WTC11 (cell line): Measurements from ENCODE around the gene GALNTL6.

Experiments
- ATF1 ChIP-seq: sonication (generic); formaldehyde crosslinking; IDR thresholded peaks from 2 replicates; pipeline ENCODE4 v1.8.1; 2023; ENCODE audit warnings: mild to moderate bottlenecking, moderate library complexity, missing genetic modification reagents
- ESRRA ChIP-seq: sonication (generic); formaldehyde crosslinking; IDR thresholded peaks from 2 replicates; pipeline ENCODE4 v1.8.1; 2022; ENCODE audit warnings: mild to moderate bottlenecking, missing genetic modification reagents, borderline replicate concordance
- ETV6 ChIP-seq: sonication (generic); formaldehyde crosslinking; IDR thresholded peaks from 2 replicates; pipeline ENCODE4 v1.8.1; 2022; ENCODE audit warnings: mild to moderate bottlenecking, missing genetic modification reagents
- FOXJ3 ChIP-seq: sonication (generic); formaldehyde crosslinking; IDR thresholded peaks from 2 replicates; pipeline ENCODE4 v1.9.0; 2021; ENCODE audit warnings: missing genetic modification reagents, mild to moderate bottlenecking, borderline replicate concordance
- IRF2 ChIP-seq: sonication (generic); formaldehyde crosslinking; IDR thresholded peaks from 2 replicates; pipeline ENCODE4 v1.8.0; 2022; ENCODE audit warnings: low read depth, missing genetic modification reagents, borderline replicate concordance
- TCF7 ChIP-seq: sonication (generic); formaldehyde crosslinking; IDR thresholded peaks from 2 replicates; pipeline ENCODE4 v1.8.0; 2022; ENCODE audit warnings: mild to moderate bottlenecking, low read depth, missing genetic modification reagents, moderate library complexity
- ZNF423 ChIP-seq: fragments of 250-450 bp; sonication (Bioruptor Pico); IDR thresholded peaks from 2 replicates; pipeline ENCODE4 v2.1.2; 2022; ENCODE audit warnings: mild to moderate bottlenecking, moderate library complexity
- TF ChIP-seq, protein P1 (sequence below): fragments of 200-600 bp; IDR thresholded peaks from 2 replicates; pipeline ENCODE4 v1.8.0; 2022; ENCODE audit warnings: antibody characterized with exemption
- TF ChIP-seq, protein P2 (sequence below): sonication (generic); formaldehyde crosslinking; IDR thresholded peaks from 2 replicates; pipeline ENCODE4 v1.8.1; 2023; ENCODE audit warnings: mild to moderate bottlenecking, missing genetic modification reagents, moderate library complexity
- TF ChIP-seq, protein P3 (sequence below): sonication (generic); formaldehyde crosslinking; IDR thresholded peaks from 2 replicates; pipeline ENCODE4 v1.8.0; 2022; ENCODE audit warnings: missing genetic modification reagents
- TF ChIP-seq, protein P4 (sequence below): sonication (generic); formaldehyde crosslinking; IDR thresholded peaks from 2 replicates; pipeline ENCODE4 v1.8.0; 2023; ENCODE audit warnings: missing genetic modification reagents, mild to moderate bottlenecking, borderline replicate concordance
- TF ChIP-seq, protein P5 (sequence below): sonication (generic); formaldehyde crosslinking; IDR thresholded peaks from 2 replicates; pipeline ENCODE4 v1.8.1; 2022; ENCODE audit warnings: mild to moderate bottlenecking, moderate library complexity, missing genetic modification reagents
- TF ChIP-seq, protein P6 (sequence below): sonication (generic); formaldehyde crosslinking; conservative IDR thresholded peaks from 2 replicates; pipeline ENCODE4 v1.8.1; 2022; ENCODE audit warnings: mild to moderate bottlenecking, missing genetic modification reagents

DNA sequence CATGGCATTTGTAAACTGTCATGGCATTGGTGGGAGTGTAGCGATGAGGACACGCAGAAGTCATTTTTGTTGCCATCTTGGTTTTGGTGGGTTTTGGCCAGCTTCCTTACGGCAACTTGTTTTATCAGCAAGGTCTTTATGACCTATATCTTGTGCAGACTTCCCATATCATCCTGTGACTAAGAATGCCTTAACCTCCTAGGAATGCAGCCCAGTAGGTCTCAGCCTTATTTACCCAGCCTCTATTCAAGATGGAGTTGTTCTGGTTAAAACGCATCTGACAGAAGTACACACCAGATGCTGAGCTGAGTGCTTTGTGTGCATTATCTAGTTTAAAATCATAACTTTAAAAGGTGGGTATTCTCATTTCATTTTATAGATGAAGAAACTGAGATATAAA is 1086.7 kb downstream of the GALNTL6 start:
- TF ChIP-seq, protein P1, sequence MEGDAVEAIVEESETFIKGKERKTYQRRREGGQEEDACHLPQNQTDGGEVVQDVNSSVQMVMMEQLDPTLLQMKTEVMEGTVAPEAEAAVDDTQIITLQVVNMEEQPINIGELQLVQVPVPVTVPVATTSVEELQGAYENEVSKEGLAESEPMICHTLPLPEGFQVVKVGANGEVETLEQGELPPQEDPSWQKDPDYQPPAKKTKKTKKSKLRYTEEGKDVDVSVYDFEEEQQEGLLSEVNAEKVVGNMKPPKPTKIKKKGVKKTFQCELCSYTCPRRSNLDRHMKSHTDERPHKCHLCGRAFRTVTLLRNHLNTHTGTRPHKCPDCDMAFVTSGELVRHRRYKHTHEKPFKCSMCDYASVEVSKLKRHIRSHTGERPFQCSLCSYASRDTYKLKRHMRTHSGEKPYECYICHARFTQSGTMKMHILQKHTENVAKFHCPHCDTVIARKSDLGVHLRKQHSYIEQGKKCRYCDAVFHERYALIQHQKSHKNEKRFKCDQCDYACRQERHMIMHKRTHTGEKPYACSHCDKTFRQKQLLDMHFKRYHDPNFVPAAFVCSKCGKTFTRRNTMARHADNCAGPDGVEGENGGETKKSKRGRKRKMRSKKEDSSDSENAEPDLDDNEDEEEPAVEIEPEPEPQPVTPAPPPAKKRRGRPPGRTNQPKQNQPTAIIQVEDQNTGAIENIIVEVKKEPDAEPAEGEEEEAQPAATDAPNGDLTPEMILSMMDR, result no peak
- no peak for TF ChIP-seq IRF2 (CRISPR knock-in tag)
- no peak for TF ChIP-seq ESRRA (CRISPR knock-in tag)
- no peak for TF ChIP-seq ETV6 (CRISPR knock-in tag)
- no peak for TF ChIP-seq TCF7 (CRISPR knock-in tag)
- TF ChIP-seq, protein P2, sequence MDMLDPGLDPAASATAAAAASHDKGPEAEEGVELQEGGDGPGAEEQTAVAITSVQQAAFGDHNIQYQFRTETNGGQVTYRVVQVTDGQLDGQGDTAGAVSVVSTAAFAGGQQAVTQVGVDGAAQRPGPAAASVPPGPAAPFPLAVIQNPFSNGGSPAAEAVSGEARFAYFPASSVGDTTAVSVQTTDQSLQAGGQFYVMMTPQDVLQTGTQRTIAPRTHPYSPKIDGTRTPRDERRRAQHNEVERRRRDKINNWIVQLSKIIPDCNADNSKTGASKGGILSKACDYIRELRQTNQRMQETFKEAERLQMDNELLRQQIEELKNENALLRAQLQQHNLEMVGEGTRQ (CRISPR knock-in tag), result no peak
- TF ChIP-seq, protein P3, sequence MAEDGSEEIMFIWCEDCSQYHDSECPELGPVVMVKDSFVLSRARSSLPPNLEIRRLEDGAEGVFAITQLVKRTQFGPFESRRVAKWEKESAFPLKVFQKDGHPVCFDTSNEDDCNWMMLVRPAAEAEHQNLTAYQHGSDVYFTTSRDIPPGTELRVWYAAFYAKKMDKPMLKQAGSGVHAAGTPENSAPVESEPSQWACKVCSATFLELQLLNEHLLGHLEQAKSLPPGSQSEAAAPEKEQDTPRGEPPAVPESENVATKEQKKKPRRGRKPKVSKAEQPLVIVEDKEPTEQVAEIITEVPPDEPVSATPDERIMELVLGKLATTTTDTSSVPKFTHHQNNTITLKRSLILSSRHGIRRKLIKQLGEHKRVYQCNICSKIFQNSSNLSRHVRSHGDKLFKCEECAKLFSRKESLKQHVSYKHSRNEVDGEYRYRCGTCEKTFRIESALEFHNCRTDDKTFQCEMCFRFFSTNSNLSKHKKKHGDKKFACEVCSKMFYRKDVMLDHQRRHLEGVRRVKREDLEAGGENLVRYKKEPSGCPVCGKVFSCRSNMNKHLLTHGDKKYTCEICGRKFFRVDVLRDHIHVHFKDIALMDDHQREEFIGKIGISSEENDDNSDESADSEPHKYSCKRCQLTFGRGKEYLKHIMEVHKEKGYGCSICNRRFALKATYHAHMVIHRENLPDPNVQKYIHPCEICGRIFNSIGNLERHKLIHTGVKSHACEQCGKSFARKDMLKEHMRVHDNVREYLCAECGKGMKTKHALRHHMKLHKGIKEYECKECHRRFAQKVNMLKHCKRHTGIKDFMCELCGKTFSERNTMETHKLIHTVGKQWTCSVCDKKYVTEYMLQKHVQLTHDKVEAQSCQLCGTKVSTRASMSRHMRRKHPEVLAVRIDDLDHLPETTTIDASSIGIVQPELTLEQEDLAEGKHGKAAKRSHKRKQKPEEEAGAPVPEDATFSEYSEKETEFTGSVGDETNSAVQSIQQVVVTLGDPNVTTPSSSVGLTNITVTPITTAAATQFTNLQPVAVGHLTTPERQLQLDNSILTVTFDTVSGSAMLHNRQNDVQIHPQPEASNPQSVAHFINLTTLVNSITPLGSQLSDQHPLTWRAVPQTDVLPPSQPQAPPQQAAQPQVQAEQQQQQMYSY (CRISPR knock-in tag), result no peak
- TF ChIP-seq ZNF423, result no peak
- TF ChIP-seq FOXJ3, result no peak
- TF ChIP-seq, protein P4, sequence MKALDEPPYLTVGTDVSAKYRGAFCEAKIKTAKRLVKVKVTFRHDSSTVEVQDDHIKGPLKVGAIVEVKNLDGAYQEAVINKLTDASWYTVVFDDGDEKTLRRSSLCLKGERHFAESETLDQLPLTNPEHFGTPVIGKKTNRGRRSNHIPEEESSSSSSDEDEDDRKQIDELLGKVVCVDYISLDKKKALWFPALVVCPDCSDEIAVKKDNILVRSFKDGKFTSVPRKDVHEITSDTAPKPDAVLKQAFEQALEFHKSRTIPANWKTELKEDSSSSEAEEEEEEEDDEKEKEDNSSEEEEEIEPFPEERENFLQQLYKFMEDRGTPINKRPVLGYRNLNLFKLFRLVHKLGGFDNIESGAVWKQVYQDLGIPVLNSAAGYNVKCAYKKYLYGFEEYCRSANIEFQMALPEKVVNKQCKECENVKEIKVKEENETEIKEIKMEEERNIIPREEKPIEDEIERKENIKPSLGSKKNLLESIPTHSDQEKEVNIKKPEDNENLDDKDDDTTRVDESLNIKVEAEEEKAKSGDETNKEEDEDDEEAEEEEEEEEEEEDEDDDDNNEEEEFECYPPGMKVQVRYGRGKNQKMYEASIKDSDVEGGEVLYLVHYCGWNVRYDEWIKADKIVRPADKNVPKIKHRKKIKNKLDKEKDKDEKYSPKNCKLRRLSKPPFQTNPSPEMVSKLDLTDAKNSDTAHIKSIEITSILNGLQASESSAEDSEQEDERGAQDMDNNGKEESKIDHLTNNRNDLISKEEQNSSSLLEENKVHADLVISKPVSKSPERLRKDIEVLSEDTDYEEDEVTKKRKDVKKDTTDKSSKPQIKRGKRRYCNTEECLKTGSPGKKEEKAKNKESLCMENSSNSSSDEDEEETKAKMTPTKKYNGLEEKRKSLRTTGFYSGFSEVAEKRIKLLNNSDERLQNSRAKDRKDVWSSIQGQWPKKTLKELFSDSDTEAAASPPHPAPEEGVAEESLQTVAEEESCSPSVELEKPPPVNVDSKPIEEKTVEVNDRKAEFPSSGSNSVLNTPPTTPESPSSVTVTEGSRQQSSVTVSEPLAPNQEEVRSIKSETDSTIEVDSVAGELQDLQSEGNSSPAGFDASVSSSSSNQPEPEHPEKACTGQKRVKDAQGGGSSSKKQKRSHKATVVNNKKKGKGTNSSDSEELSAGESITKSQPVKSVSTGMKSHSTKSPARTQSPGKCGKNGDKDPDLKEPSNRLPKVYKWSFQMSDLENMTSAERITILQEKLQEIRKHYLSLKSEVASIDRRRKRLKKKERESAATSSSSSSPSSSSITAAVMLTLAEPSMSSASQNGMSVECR (CRISPR knock-in tag), result no peak
- TF ChIP-seq, protein P5, sequence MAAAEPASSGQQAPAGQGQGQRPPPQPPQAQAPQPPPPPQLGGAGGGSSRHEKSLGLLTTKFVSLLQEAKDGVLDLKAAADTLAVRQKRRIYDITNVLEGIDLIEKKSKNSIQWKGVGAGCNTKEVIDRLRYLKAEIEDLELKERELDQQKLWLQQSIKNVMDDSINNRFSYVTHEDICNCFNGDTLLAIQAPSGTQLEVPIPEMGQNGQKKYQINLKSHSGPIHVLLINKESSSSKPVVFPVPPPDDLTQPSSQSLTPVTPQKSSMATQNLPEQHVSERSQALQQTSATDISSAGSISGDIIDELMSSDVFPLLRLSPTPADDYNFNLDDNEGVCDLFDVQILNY (CRISPR knock-in tag), result no peak
- no peak for TF ChIP-seq ATF1 (CRISPR knock-in tag)
- TF ChIP-seq, protein P6, sequence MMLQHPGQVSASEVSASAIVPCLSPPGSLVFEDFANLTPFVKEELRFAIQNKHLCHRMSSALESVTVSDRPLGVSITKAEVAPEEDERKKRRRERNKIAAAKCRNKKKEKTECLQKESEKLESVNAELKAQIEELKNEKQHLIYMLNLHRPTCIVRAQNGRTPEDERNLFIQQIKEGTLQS (CRISPR knock-in tag), result no peak
